Osteocyte (in vitro differentiated cells): ENCODE results near the gene MMP24. TPM values are rescaled to one million over a fixed set of nuclear protein-coding genes. Genes with fewer than 3 reads are reported as not detected.

Experiments used
- DNase-seq: peaks from one replicate; pipeline ENCODE4 v3.0.0; 2021; ENCODE audit warnings: mixed read lengths; ENCODE audit not compliant: unreplicated experiment; ENCODE audit errors: extremely low spot score
- H3K27ac Mint-ChIP-seq: one replicate; pipeline ENCODE4 v1.8.0; 2021; ENCODE audit warnings: mild to moderate bottlenecking, mixed read lengths; ENCODE audit not compliant: unreplicated experiment
- H3K27me3 Mint-ChIP-seq: one replicate; pipeline ENCODE4 v1.8.0; 2021; ENCODE audit warnings: mixed read lengths; ENCODE audit not compliant: unreplicated experiment
- H3K36me3 Mint-ChIP-seq: one replicate; pipeline ENCODE4 v1.8.0; 2021; ENCODE audit warnings: mixed read lengths; ENCODE audit not compliant: unreplicated experiment
- H3K4me1 Mint-ChIP-seq: one replicate; pipeline ENCODE4 v1.8.0; 2021; ENCODE audit warnings: mixed read lengths; ENCODE audit not compliant: unreplicated experiment
- H3K4me3 Mint-ChIP-seq: one replicate; pipeline ENCODE4 v1.8.0; 2021; ENCODE audit warnings: mild to moderate bottlenecking, moderate library complexity, mixed read lengths; ENCODE audit not compliant: unreplicated experiment
- H3K9me3 Mint-ChIP-seq: one replicate; pipeline ENCODE4 v1.8.0; 2021; ENCODE audit warnings: mixed read lengths; ENCODE audit not compliant: unreplicated experiment
- total RNA-seq: library from RNA; stranded (reverse); gene quantifications from 2 replicates; pipeline ENCODE4 v1.2.1, GENCODE V29; 2021
- TF ChIP-seq, protein P1 (sequence below): fragments of 200-600 bp; sonication (generic); IDR thresholded peaks from 2 replicates; pipeline ENCODE4 v1.5.0; 2021; ENCODE audit warnings: antibody characterized with exemption, mild to moderate bottlenecking, moderate library complexity

MMP24 gene
- total RNA-seq, 1 donor from 2014 or later, result 0.54 TPM

DNA sequence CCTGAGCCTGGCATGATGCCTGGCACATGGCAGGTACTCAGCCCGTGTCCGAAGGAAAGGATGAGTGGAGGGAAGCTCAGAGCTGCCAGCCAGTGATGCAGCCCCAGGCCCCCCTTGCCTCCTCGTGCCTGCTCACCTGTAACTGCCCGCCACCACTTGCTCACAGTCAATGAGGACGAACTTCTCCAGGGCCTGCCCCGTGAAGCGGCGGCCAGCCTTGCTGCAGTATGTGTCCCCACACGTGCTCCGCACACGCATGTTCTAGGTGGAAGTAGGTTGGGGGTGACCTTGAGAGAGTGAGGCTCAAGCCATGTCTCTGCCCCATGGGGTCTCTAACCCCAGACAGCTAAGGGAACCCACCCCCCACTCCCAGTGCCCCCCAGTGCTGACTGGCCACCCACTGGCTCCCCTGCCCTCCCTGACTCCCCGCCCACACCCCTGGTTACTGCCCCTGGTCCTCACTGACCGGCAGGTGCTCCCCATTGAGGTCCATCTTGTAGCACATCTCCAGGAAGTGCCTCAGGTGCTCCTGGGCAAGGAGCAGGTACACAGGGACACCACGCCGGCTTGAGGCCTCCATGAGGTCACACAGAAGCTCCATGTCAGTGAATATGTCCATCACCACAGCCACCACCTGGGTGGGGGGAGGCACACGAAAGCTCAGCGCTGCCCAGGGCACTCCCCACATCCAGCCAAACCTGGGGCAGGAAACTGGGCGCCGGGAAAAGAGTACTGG, 62.0 kb downstream of the MMP24 start:
- no peak overlapping the region for H3K4me3 Mint-ChIP-seq
- H3K27ac Mint-ChIP-seq, result no peak overlapping the region
- TF ChIP-seq, protein P1, sequence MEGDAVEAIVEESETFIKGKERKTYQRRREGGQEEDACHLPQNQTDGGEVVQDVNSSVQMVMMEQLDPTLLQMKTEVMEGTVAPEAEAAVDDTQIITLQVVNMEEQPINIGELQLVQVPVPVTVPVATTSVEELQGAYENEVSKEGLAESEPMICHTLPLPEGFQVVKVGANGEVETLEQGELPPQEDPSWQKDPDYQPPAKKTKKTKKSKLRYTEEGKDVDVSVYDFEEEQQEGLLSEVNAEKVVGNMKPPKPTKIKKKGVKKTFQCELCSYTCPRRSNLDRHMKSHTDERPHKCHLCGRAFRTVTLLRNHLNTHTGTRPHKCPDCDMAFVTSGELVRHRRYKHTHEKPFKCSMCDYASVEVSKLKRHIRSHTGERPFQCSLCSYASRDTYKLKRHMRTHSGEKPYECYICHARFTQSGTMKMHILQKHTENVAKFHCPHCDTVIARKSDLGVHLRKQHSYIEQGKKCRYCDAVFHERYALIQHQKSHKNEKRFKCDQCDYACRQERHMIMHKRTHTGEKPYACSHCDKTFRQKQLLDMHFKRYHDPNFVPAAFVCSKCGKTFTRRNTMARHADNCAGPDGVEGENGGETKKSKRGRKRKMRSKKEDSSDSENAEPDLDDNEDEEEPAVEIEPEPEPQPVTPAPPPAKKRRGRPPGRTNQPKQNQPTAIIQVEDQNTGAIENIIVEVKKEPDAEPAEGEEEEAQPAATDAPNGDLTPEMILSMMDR, result no peak
- no peaks in the 10 kb centered on the region for H3K27me3 Mint-ChIP-seq
- DNase-seq, result no peak
- H3K4me1 Mint-ChIP-seq, result peaks cover 17% of the 10 kb centered on the region
- H3K9me3 Mint-ChIP-seq, result no peaks in the 10 kb centered on the region
- H3K36me3 Mint-ChIP-seq, result no peaks in the 10 kb centered on the region

DNA sequence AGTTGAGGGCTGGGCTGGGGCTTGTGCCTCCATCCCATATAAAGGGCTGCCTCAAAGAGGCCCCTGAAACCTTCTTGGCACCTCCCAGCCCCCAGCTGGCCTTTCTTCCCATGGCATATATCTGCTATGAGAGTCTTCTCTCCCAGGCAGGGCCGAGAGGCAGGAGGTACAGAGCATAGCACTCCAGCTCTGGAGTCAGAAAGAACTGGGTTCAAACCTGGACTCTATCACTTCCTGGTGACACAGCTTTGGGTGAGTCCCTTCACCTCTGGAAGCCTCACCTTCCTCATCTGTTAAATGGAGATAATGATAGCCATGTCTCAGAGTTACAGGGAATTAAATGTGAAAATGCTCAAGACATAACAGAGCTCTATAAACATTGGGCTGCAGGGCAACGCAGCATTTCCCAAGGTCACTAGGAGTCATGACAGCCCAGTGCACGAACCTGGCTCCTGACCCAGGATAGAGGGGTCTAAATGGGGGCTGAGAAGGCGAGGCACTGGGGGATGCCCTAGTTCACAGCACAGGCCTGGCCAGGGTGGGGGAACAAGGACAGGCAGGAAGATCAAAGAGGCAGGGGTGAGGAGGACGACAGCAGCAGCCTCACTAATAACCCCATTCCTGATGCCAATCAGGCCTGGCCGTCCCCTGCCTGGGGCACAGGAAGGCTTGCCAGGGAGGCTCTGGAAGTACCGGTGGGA, 63.8 kb downstream of the MMP24 start:
- H3K27me3 Mint-ChIP-seq, result no peaks in the 10 kb centered on the region
- H3K36me3 Mint-ChIP-seq, result no peaks in the 10 kb centered on the region
- no peak for DNase-seq
- H3K4me3 Mint-ChIP-seq, result no peak overlapping the region
- TF ChIP-seq, protein P1, result no peak
- peaks cover 7% of the 10 kb centered on the region for H3K4me1 Mint-ChIP-seq
- no peaks in the 10 kb centered on the region for H3K9me3 Mint-ChIP-seq
- no peak overlapping the region for H3K27ac Mint-ChIP-seq

DNA sequence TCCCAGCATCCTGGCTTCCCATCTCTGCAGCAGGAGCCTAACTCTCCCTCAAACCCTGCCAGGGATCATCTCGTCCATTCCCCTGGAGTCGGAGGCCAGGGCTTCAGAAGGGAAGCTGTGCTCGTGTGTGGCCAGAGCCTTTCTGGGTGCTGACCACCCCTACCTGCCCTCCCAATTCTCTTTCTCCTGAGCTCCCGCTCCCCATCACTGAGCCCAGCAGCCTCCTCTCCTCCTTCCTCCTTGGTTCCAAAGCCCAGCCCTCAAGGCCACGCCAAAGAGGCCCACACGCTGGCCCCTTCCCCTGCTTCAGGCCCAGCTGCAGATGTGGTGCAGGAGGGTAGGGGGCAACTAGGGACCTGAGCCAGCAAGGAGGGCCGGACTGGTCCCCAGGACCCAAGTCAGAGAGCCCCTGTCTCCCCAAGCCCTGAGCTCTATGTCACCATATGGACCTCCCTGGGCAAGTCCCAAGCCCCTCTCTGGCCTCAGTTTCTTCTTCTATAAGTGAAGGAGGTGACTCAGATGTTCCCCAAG, 64.5 kb downstream of the MMP24 start:
- Mint-ChIP-seq H3K4me3 (no peak overlapping the region), H3K27me3 (no peaks in the 10 kb centered on the region), H3K9me3 (no peaks in the 10 kb centered on the region), H3K4me1 (peaks cover 1% of the 10 kb centered on the region), H3K27ac (no peak overlapping the region), H3K36me3 (no peaks in the 10 kb centered on the region)
- TF ChIP-seq, protein P1, result no peak
- DNase-seq, result no peak

DNA sequence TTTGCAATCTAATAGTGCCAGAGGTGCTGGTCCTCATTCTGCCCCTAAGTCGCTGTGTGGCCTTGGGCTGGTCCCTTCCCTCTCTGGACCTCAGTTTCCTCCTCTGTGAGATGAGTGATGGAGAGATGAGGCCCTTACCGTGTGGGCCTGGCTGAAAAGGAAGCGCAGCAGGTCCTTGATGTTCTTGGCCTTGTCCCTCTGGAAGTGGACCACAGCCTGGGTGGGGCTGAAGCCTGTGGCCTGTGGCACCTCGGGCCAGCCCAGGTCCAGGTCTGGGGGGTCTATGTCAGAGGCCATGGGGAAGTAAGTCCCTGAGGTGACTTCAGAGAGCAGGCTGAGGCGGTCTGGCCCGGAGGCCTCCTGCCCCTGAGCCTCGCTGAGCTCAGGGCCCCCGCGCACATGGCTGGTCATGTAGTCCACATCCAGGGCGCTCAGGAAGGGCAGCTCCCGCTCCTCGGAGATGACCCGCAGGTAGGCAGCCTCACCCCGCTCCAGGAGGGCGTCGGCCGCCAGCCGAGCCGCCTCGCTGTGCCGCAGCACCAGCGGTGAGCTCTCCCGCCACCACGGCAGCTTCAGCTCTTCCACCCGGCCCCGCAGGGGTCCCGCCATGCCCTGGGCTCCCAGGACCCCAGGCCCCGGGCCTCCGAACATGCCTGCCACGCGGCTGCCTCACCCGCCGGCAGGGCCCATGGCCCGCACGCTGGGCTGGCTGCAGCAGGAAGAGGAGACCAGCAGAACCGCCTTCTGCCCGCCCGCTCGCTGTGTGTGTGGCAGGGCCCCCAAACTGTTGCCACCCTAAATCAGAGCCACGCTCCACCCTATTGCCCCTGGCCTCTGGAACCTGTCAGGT, 65.4 kb downstream of the MMP24 start, which contains the start of gene FAM83C:
Gene FAM83C, minus strand, starts transcription at position 772 of the 850 bp plus-strand sequence. Its CDS starts 121 bp downstream, at position 651.
- DNase-seq, result no peak
- Mint-ChIP-seq H3K27me3 (no peaks in the 10 kb centered on the region), H3K27ac (no peak within 1 kb of the TSS), H3K9me3 (no peaks in the 10 kb centered on the region), H3K36me3 (no peaks in the 10 kb centered on the region), H3K4me3 (no peak within 1 kb of the TSS), H3K4me1 (no peaks in the 10 kb centered on the region)
- TF ChIP-seq, protein P1, result no peak
